Thoracic aorta (tissue), 2 donors: ENCODE data around the gene PDZRN3. TPM values are rescaled to one million over a fixed set of nuclear protein-coding genes. Genes with fewer than 3 reads are reported as not detected.

Source experiments
- ATAC-seq: fragments of 150-250 bp; one replicate; pipeline ENCODE4 v1.8.0; 2017; ENCODE audit warnings: low read depth; ENCODE audit not compliant: insufficient number of reproducible peaks, low FRiP score
- DNase-seq: peaks from one replicate; pipeline ENCODE4 v3.0.0-alpha.2; 2020; ENCODE audit warnings: low spot score
- H3K27ac ChIP-seq, 2 donors: fragments of 200-600 bp; sonication (generic); 1 replicate in 1 of 2; 2 replicates in 1 of 2; pipeline ENCODE4 v1.5.1; 2016; ENCODE audit warnings: mild to moderate bottlenecking in 2 of 2, moderate library complexity in 2 of 2
- H3K27me3 ChIP-seq: fragments of 200-600 bp; sonication (generic); replicated peaks from 2 replicates; pipeline ENCODE4 v1.6.0; 2016; ENCODE audit warnings: mild to moderate bottlenecking; ENCODE audit not compliant: insufficient read depth
- H3K36me3 ChIP-seq: fragments of 200-600 bp; sonication (generic); one replicate; pipeline ENCODE4 v1.5.1; 2016
- H3K4me1 ChIP-seq, 2 donors: fragments of 200-600 bp; sonication (generic); 1 replicate in 1 of 2; 2 replicates in 1 of 2; pipeline versions ENCODE4 v1.5.1 to v1.6.0; 2016; ENCODE audit warnings: low read depth in 2 of 2, mild to moderate bottlenecking in 1 of 2; ENCODE audit not compliant: control insufficient read depth in 1 of 2
- H3K4me3 ChIP-seq: fragments of 200-600 bp; sonication (generic); 2 replicates; pipeline ENCODE4 v1.5.1; 2016; ENCODE audit warnings: mild to moderate bottlenecking
- H3K9me3 ChIP-seq: fragments of 200-600 bp; sonication (generic); 2 replicates; pipeline ENCODE4 v1.5.1; 2016
- CTCF ChIP-seq: fragments of 200-600 bp; sonication (generic); IDR thresholded peaks from one replicate; pipeline ENCODE4 v1.5.1; 2019; ENCODE audit warnings: antibody characterized with exemption
- total RNA-seq, 2 donors: library from RNA; depleted of rRNA; stranded (reverse); fragments of >200 nt; gene quantifications; one replicate each; pipeline versions ENCODE4 v1.1.0 to v1.2.3, GENCODE V29; 2016

Gene PDZRN3
- total RNA-seq, 2 donors from 2014 or later, result 140 to 166 TPM

GRCh38 chr3:73521734-73522336, 102.9 kb downstream of the PDZRN3 start:
- no peak for TF ChIP-seq CTCF
- no peaks in the 10 kb centered on the region for H3K36me3 ChIP-seq
- H3K4me1 ChIP-seq, result peaks cover 42 to 75% of the 10 kb centered on the region in 2 donors
- H3K9me3 ChIP-seq, result no peaks in the 10 kb centered on the region
- ATAC-seq (no peak), DNase-seq (no peak)
- H3K27ac ChIP-seq, result peak overlapping the region; percentile 92 to 93
- H3K27me3 ChIP-seq, result no peaks in the 10 kb centered on the region
- peak overlapping the region; percentile 61 for H3K4me3 ChIP-seq

GRCh38 chr3:73520931-73521461, 103.7 kb downstream of the PDZRN3 start:
- peak; percentile 18 for ATAC-seq
- Histone ChIP-seq H3K36me3 (no peaks in the 10 kb centered on the region), H3K27ac (peak overlapping the region; percentile 92 to 93), H3K27me3 (no peaks in the 10 kb centered on the region), H3K4me1 (peaks cover 45 to 82% of the 10 kb centered on the region in 2 donors), H3K4me3 (peak overlapping the region; percentile 61), H3K9me3 (no peaks in the 10 kb centered on the region)
- no peak for DNase-seq
- TF ChIP-seq CTCF, result no peak

- TF ChIP-seq CTCF, result no peak
- H3K36me3 ChIP-seq, result no peaks in the 10 kb centered on the region
- H3K27me3 ChIP-seq, result no peaks in the 10 kb centered on the region
- peak; percentile 68 for ATAC-seq
- H3K27ac ChIP-seq, result peak overlapping the region; percentile 92 to 93
- no peaks in the 10 kb centered on the region for H3K9me3 ChIP-seq
- peaks cover 48 to 94% of the 10 kb centered on the region in 2 donors for H3K4me1 ChIP-seq
- peak overlapping the region; percentile 1 for H3K4me3 ChIP-seq
- DNase-seq, result peak; percentile 64
Observed at GRCh38 chr3:73516631-73517030, 108.1 kb downstream of the PDZRN3 start.

GRCh38 chr3:73513260-73513659, 111.5 kb downstream of the PDZRN3 start:
- H3K4me1 ChIP-seq, result peaks cover 33 to 97% of the 10 kb centered on the region in 2 donors
- H3K36me3 ChIP-seq, result no peaks in the 10 kb centered on the region
- peak overlapping the region; percentile 68 to 92 for H3K27ac ChIP-seq
- no peak overlapping the region for H3K4me3 ChIP-seq
- no peaks in the 10 kb centered on the region for H3K9me3 ChIP-seq
- H3K27me3 ChIP-seq, result no peaks in the 10 kb centered on the region
- ATAC-seq, result no peak
- TF ChIP-seq CTCF, result no peak
- DNase-seq, result no peak

GRCh38 chr3:73511571-73512525, 112.9 kb downstream of the PDZRN3 start:
- H3K4me1 ChIP-seq, result peaks cover 21 to 96% of the 10 kb centered on the region in 2 donors
- H3K36me3 ChIP-seq, result no peaks in the 10 kb centered on the region
- no peak for TF ChIP-seq CTCF
- peak overlapping the region; percentile 50 for H3K4me3 ChIP-seq
- H3K27ac ChIP-seq, result peak overlapping the region; percentile 68 to 92
- no peaks in the 10 kb centered on the region for H3K27me3 ChIP-seq
- H3K9me3 ChIP-seq, result no peaks in the 10 kb centered on the region
- ATAC-seq (no peak), DNase-seq (no peak)
